MM.1S (cell line): Measurements from ENCODE around the gene SPHKAP.

Source experiments
- CTCF ChIP-seq: fragments of 300-600 bp; sonication (generic); IDR thresholded peaks from 2 replicates; pipeline ENCODE4 v1.5.1; 2016; ENCODE audit warnings: antibody characterized with exemption, low read length, mixed read lengths
- EZH2 ChIP-seq: fragments of 300-600 bp; sonication (generic); optimal IDR thresholded peaks from 2 replicates; pipeline ENCODE3; 2017; ENCODE audit warnings: low read depth, mild to moderate bottlenecking, antibody characterized with exemption, low read length, mixed read lengths
- EZH2phosphoT487 ChIP-seq: fragments of 300-600 bp; sonication (generic); IDR thresholded peaks from 2 replicates; pipeline ENCODE4 v1.6.1; 2018; ENCODE audit warnings: antibody characterized with exemption, low read length

- TF ChIP-seq CTCF (no peak), EZH2 (no peak), EZH2phosphoT487 (no peak)
Measured at GRCh38 chr2:228037915-228038314, 143.6 kb downstream of the SPHKAP start.
